ENCODE measurements around the gene UBE2F.
"Not testable (repeated sequence)": the region's sequence is repeated elsewhere in the genome, so short reads cannot be mapped to it uniquely, and the experiment has no call there.

UBE2F gene

GRCh38 chr2:237964194-237964577, 2.6 kb upstream of the UBE2F start:
- no peak for TF ChIP-seq ARNTL (CRISPR knock-in tag; IDR thresholded peaks at IDR 0.05; ENCODE audit: borderline replicate concordance, low read depth)
- no peak for TF ChIP-seq TCF4 (CRISPR knock-in tag; IDR thresholded peaks at IDR 0.05; ENCODE audit: borderline replicate concordance)
- TF ChIP-seq TSHZ2 (CRISPR knock-in tag; IDR thresholded peaks at IDR 0.05), result no peak
- no peak for TF ChIP-seq ESRRG (CRISPR knock-in tag; IDR thresholded peaks at IDR 0.05)
- TF ChIP-seq CSDC2 (CRISPR knock-in tag; IDR thresholded peaks at IDR 0.05), result no peak
- no peak for TF ChIP-seq ZFP3 (CRISPR knock-in tag; IDR thresholded peaks at IDR 0.05)
- no peak for TF ChIP-seq TOX (CRISPR knock-in tag; IDR thresholded peaks at IDR 0.05; ENCODE audit: borderline replicate concordance)
- TF ChIP-seq ZC3H10 (CRISPR knock-in tag; IDR thresholded peaks at IDR 0.05), result no peak
- no peak for TF ChIP-seq ZNF565 (CRISPR knock-in tag; conservative IDR thresholded peaks at IDR 0.05; ENCODE audit: low read depth)
- TF ChIP-seq RARB (CRISPR knock-in tag; IDR thresholded peaks at IDR 0.05), result no peak
- no peak for TF ChIP-seq BACH2 (CRISPR knock-in tag; IDR thresholded peaks at IDR 0.05; ENCODE audit: borderline replicate concordance)
- no peak for TF ChIP-seq ISL1 (CRISPR knock-in tag; IDR thresholded peaks at IDR 0.05)
- TF ChIP-seq, protein P1, sequence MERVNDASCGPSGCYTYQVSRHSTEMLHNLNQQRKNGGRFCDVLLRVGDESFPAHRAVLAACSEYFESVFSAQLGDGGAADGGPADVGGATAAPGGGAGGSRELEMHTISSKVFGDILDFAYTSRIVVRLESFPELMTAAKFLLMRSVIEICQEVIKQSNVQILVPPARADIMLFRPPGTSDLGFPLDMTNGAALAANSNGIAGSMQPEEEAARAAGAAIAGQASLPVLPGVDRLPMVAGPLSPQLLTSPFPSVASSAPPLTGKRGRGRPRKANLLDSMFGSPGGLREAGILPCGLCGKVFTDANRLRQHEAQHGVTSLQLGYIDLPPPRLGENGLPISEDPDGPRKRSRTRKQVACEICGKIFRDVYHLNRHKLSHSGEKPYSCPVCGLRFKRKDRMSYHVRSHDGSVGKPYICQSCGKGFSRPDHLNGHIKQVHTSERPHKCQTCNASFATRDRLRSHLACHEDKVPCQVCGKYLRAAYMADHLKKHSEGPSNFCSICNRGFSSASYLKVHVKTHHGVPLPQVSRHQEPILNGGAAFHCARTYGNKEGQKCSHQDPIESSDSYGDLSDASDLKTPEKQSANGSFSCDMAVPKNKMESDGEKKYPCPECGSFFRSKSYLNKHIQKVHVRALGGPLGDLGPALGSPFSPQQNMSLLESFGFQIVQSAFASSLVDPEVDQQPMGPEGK (CRISPR knock-in tag; IDR thresholded peaks at IDR 0.05; ENCODE audit: borderline replicate concordance), result no peak
- no peak for TF ChIP-seq ZNF8 (CRISPR knock-in tag; IDR thresholded peaks at IDR 0.05)
- TF ChIP-seq ZFP30 (CRISPR knock-in tag; IDR thresholded peaks at IDR 0.05), result no peak
- no peak for TF ChIP-seq GLIS3 (CRISPR knock-in tag; IDR thresholded peaks at IDR 0.05)
- TF ChIP-seq ZNF70 (CRISPR knock-in tag; IDR thresholded peaks at IDR 0.05), result no peak
- no peak for ATAC-seq

DNA sequence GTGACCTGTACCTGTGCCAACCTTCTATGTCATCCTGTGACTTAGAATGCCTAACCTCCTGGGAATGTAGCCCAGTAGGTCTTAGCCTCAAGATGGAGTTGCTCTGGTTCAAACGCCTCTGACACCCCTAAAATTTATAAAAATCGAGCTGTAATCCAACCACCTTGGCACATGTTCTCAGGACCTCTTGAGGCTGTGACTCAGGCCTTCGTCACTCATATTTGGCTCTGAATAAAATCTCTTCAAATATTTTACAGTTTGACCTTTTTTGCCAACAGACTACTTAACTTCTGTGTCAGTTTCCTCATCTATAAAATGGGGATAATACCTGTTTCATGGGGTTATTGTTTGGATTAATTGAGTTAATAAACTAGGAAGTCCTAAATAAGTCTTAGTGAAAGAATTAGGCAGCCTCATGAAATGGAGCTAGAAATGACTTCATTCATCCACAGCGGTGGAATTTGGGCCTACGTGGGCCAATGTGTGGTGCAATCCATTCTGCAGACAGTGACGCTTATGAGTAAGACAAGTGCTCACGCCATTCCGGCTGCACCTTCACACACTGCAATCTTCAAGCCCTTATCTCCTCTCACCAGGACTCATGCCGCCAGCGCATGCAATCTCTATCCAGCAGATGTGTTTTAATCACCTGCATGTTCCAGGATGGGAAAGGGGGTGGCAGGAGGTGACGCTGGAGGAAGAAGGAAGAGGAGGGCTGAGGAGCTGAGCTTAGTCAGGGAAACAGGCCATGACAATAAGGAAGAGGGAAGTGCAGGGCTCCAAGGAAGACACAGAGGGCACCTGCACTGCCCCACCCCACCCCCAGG, 2.0 kb upstream of the UBE2F start:
- TF ChIP-seq ISL1 (CRISPR knock-in tag; IDR thresholded peaks at IDR 0.05), result no peak
- no peak for TF ChIP-seq ZFP30 (CRISPR knock-in tag; IDR thresholded peaks at IDR 0.05)
- TF ChIP-seq ZC3H10 (CRISPR knock-in tag; IDR thresholded peaks at IDR 0.05), result no peak
- TF ChIP-seq ZNF8 (CRISPR knock-in tag; IDR thresholded peaks at IDR 0.05), result no peak
- no peak for TF ChIP-seq CSDC2 (CRISPR knock-in tag; IDR thresholded peaks at IDR 0.05)
- ATAC-seq, result no peak

DNA sequence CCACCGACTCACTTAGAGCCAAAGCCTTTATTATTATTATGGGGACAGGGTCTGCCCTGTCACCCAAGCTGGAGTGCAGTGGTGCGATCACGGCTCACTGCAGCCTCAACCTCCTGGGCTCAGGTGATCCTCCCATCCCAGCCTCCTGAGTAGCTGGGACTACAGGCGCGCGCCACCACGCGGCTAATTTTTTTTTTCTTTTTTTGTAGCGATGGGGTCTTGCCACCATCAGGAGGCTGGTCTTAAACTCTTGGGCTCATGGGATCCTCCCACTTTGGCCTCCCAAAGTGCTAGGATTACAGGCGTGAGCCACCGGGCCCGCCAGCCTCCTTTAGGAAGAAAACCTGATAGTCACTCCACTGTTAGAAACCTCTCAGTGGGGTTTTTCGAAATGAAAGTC, 970 bp upstream of the UBE2F start:
- ATAC-seq, result not testable (repeated sequence)

DNA sequence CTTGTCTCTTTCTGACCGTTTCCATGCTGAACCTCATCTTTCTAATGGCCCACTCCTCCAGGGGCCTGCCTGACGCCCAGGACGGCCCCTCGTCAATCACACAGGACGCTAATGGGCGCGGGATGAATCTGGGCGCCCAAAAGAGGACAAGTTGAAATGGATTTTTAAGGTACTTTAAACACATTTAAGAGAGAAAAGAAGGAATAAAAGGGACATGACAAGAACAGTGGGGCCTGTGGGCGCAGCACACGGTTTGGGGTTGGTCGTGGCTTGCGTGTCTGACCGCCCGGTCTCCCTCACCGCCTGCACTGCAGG, 607 bp upstream of the UBE2F start:
- ATAC-seq, result peak; percentile 77
- TF ChIP-seq OSR1 (CRISPR knock-in tag; IDR thresholded peaks at IDR 0.05), result no peak
- TF ChIP-seq, protein P1 (CRISPR knock-in tag; IDR thresholded peaks at IDR 0.05; ENCODE audit: borderline replicate concordance), result no peak
- TF ChIP-seq ARNTL (CRISPR knock-in tag; IDR thresholded peaks at IDR 0.05; ENCODE audit: borderline replicate concordance, low read depth), result no peak
- TF ChIP-seq TOX (CRISPR knock-in tag; IDR thresholded peaks at IDR 0.05; ENCODE audit: borderline replicate concordance), result no peak
- no peak for TF ChIP-seq BACH2 (CRISPR knock-in tag; IDR thresholded peaks at IDR 0.05; ENCODE audit: borderline replicate concordance)
- no peak for TF ChIP-seq ZNF8 (CRISPR knock-in tag; IDR thresholded peaks at IDR 0.05)
- no peak for TF ChIP-seq ZNF565 (CRISPR knock-in tag; conservative IDR thresholded peaks at IDR 0.05; ENCODE audit: low read depth)
- TF ChIP-seq ISL1 (CRISPR knock-in tag; IDR thresholded peaks at IDR 0.05), result no peak
- TF ChIP-seq SNAI2 (CRISPR knock-in tag; IDR thresholded peaks at IDR 0.05), result no peak
- TF ChIP-seq CSDC2 (CRISPR knock-in tag; IDR thresholded peaks at IDR 0.05), result no peak
- no peak for TF ChIP-seq ZC3H10 (CRISPR knock-in tag; IDR thresholded peaks at IDR 0.05)
- no peak for TF ChIP-seq PPARA (CRISPR knock-in tag; IDR thresholded peaks at IDR 0.05; ENCODE audit: borderline replicate concordance)
- no peak for TF ChIP-seq RARB (CRISPR knock-in tag; IDR thresholded peaks at IDR 0.05)
- TF ChIP-seq TCF4 (CRISPR knock-in tag; IDR thresholded peaks at IDR 0.05; ENCODE audit: borderline replicate concordance), result no peak
- TF ChIP-seq ZFP30 (CRISPR knock-in tag; IDR thresholded peaks at IDR 0.05), result no peak
